ENCODE data around the gene ACAP2.
"Not testable (repeated sequence)": the region's sequence is repeated elsewhere in the genome, so short reads cannot be mapped to it uniquely, and the experiment has no call there.

The ACAP2 gene

DNA sequence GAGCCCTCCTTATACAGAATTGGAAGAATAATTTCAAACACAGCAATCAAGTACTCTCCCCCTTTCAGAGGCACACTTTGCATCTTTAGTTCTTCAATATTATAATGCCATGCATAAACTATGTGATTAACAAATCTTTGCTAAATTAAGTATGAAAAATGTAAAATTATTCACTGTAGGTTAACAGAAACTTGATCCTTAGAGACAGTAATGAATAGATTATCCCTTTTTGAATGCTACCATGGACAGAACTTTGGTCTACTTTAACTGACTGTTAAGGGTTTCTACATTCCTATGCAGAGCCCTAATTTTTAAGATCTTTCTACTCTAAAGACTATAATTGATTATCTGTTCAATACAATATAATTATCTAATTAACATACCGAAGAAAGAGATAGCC, 146.2 kb downstream of the ACAP2 start:
- no peak for ATAC-seq
- H3K4me3 Mint-ChIP-seq, result no peak overlapping the region
- H3K36me3 Mint-ChIP-seq, result peaks cover 46% of the 10 kb centered on the region
- H3K27ac Mint-ChIP-seq, result no peak overlapping the region
- no peaks in the 10 kb centered on the region for H3K27me3 Mint-ChIP-seq
- H3K9me3 Mint-ChIP-seq, result no peaks in the 10 kb centered on the region
- peaks cover 8% of the 10 kb centered on the region for H3K4me1 Mint-ChIP-seq

- Mint-ChIP-seq H3K4me1 (no peaks in the 10 kb centered on the region), H3K4me3 (no peak overlapping the region), H3K27me3 (no peaks in the 10 kb centered on the region), H3K27ac (no peak overlapping the region), H3K36me3 (peaks cover 48% of the 10 kb centered on the region), H3K9me3 (no peaks in the 10 kb centered on the region)
- ATAC-seq, result no peak
Measured at GRCh38 chr3:195291121-195291520, 151.7 kb downstream of the ACAP2 start.

DNA sequence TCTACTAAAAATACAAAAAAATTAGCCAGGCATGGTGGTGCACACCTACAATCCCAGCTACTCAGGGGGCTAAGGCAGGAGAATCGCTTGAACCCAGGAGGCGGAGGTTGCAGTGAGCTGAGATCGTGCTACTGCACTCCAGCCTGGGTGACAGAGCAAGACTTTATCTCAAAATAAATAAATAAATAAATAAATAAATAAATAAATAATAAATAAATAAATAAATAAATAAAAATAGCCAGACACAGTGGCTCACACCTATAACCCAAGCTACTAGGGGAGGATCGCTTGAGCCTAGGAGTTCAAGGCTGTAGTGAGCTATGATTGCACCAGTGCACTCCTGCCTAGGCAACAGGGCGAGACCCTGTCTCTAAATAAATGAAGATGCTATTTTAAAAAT, 152.2 kb downstream of the ACAP2 start:
- H3K4me3 Mint-ChIP-seq, H3K27me3 Mint-ChIP-seq, H3K4me1 Mint-ChIP-seq, ATAC-seq, H3K9me3 Mint-ChIP-seq, H3K27ac Mint-ChIP-seq: not testable (repeated sequence)
- peaks cover 48% of the 10 kb centered on the region for H3K36me3 Mint-ChIP-seq

DNA sequence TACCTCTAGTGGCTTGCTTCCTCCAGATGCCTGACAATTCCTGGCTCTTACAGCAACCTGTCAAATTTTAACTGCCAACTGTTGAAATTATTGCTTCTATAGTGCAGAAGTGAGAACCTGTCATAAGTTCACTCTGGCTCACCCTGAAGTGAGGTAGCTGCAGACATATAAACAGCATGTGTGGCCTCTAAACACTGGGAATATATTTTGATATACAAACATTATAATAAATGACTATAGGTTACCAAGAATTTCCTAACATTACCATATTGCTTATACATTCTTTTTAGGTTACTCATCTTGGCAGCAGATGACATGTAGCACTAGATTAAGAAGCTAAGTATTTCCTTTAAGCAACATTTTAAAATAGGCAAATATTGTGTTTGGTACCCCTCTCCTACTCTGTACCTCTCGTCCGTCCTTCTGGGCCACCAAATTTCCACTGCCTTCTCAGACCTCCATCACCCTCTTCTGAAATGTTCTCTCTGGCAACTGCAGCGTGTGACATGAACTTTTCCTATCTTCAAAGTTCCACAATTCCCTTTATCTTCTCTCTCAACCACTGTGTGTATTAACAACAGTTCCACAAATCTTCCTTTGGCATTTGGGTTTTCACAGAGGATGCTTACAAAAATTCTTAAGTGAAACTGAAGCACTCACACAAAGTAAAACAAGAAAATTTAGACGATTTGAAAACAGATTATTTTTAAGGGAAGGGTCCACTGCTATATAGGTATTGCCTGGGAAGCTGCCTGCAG, 156.5 kb downstream of the ACAP2 start:
- H3K27me3 Mint-ChIP-seq, result no peaks in the 10 kb centered on the region
- no peak overlapping the region for H3K27ac Mint-ChIP-seq
- peaks cover 39% of the 10 kb centered on the region for H3K36me3 Mint-ChIP-seq
- H3K4me3 Mint-ChIP-seq, result no peak overlapping the region
- no peak for ATAC-seq
- H3K9me3 Mint-ChIP-seq, result no peaks in the 10 kb centered on the region
- H3K4me1 Mint-ChIP-seq, result no peaks in the 10 kb centered on the region

DNA sequence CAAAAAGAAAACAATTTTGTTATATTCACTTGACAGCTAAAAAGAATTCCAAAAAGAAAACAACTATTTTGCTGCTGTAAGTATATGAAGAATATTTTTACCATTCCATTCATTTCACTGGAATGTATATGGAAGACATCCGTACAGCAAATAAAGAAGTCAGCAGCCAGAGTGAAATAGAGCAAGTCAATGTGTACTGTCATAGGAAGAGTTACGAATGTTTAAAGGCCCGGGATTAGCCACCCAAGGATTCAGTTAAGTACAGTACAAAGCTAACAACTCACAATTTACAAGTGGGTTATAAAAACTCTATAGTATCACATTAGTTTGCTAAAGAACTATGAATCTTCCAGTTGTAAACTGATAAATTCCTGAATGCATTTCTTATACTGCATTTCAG, 157.4 kb downstream of the ACAP2 start:
- no peaks in the 10 kb centered on the region for H3K27me3 Mint-ChIP-seq
- no peaks in the 10 kb centered on the region for H3K9me3 Mint-ChIP-seq
- no peaks in the 10 kb centered on the region for H3K4me1 Mint-ChIP-seq
- H3K4me3 Mint-ChIP-seq, result no peak overlapping the region
- peaks cover 39% of the 10 kb centered on the region for H3K36me3 Mint-ChIP-seq
- H3K27ac Mint-ChIP-seq, result no peak overlapping the region
- ATAC-seq, result no peak

DNA sequence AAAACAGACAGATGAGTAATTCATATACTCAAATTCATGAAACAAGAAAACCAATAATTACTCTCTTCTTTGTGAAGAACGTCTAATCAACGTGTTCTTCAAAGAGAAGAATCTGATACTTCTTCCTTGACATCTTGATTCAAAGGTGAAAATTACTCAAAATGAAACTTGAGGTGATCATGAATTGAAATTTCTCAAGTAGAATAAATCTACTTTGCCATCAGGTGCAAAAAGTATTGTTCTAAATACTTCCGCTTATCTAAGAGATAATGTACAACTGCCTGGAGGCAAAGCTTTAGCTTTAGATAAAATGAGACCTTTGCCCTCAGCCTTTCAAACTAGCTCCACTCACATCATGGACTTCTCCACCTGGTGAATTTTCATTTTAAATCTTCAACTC, 158.0 kb downstream of the ACAP2 start:
- Mint-ChIP-seq H3K36me3 (peaks cover 39% of the 10 kb centered on the region), H3K27me3 (no peaks in the 10 kb centered on the region), H3K9me3 (no peaks in the 10 kb centered on the region), H3K27ac (no peak overlapping the region), H3K4me1 (no peaks in the 10 kb centered on the region), H3K4me3 (no peak overlapping the region)
- no peak for ATAC-seq

DNA sequence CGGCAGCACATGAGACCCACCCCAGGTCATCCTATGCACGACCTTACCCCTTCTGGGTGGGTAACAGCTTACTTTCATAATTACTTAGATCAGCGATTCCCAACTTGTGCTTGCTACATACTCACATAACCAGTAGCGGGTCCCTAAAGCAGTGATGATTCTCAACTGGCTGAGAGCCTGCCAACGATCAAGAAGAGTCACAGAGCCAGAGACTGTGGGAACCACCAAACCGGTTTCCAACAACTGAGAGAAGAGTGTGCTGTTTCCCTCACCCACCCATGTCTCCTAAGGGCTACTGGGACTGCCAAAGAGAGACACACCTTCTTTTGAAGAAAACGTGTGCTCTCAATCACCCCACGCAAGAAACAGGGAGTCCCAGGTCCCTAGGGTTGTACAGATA, 159.9 kb downstream of the ACAP2 start:
- Mint-ChIP-seq H3K9me3 (no peaks in the 10 kb centered on the region), H3K36me3 (peaks cover 30% of the 10 kb centered on the region), H3K4me1 (no peaks in the 10 kb centered on the region), H3K27ac (peak overlapping the region; percentile 19), H3K27me3 (no peaks in the 10 kb centered on the region), H3K4me3 (no peak overlapping the region)
- ATAC-seq, result no peak

DNA sequence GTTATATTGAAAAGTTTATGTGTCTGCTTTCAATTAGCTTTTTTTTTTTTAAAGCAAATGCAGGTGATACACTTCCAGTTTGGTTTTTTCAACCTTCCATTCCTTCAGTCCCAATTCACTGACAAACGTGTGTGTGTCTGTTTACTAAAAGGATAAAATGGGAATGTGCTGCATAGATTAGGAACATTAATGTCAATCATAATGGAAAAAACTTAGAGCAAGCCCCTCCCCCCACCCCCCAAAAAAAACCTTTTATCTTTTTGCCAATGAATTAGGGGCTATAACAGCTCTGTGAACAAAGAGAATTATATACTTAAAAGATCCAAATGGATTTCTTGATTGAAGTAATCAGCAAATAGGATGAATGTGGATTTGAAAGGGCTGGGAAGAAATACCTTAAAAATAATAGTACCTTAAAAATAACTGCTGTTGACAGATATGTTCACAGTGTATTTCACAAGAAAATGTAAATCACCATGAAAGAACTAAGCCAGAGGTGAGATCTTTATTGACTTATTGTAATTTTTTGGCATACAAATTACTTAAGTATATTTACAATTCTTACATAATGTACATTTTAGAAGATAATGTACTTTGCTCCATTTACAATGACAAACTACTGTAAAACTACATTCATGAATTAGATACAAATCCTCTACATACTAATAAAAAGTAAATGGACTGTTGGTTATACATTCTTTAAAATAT, 168.4 kb downstream of the ACAP2 start:
- H3K4me1 Mint-ChIP-seq, result peaks cover 16% of the 10 kb centered on the region
- H3K27ac Mint-ChIP-seq, result no peak overlapping the region
- no peak for ATAC-seq
- H3K9me3 Mint-ChIP-seq, result no peaks in the 10 kb centered on the region
- H3K27me3 Mint-ChIP-seq, result no peaks in the 10 kb centered on the region
- H3K4me3 Mint-ChIP-seq, result no peak overlapping the region
- no peaks in the 10 kb centered on the region for H3K36me3 Mint-ChIP-seq

DNA sequence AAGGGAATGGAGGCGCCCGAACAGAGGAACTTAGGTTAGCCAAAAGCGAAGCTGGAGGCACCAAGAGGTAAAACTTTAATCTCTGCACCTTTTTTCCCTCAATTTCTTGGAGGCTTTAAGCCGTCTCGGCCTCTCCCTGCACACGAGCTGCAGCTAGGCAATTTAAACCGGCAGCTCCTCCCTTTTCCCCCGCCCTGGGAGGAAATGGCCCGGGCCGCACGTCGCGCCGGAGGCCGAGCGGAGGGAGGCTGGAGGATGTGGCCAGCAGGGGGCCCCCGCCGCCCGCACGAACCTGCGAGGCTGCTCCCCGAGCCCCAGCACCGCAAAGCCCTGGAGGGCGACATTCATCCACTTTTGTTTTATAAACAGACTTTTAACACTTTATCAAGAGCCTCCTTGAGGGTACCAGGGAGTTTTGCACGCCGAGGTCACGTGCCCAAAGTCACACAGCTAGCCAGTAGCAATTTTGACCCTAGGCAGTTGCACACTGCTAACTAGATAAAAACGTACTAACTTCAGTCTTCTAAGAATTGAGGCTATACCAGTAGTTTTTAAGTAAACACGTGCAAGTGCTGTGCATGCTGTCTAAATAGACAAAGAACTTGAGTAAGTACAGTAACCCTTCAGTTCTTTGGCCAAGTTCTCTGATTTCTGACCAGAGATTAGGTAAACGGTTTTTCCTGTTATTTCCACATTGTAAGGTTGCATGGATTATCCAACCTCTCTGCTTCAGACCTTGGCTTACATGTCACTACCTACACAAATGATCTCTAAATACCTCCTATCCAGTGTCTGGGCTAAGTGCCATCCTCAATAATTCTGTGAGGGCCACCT, 171.2 kb downstream of the ACAP2 start:
- peak; percentile 89 for ATAC-seq
- H3K4me3 Mint-ChIP-seq, result peak overlapping the region; percentile 93
- no peaks in the 10 kb centered on the region for H3K27me3 Mint-ChIP-seq
- no peaks in the 10 kb centered on the region for H3K9me3 Mint-ChIP-seq
- H3K4me1 Mint-ChIP-seq, result peaks cover 26% of the 10 kb centered on the region
- peaks cover 13% of the 10 kb centered on the region for H3K36me3 Mint-ChIP-seq
- H3K27ac Mint-ChIP-seq, result peak overlapping the region; percentile 80

GRCh38 chr3:195270817-195271409, 171.9 kb downstream of the ACAP2 start, which contains the start of gene XXYLT1:
Gene XXYLT1, minus strand, starts transcription at chr3:195271159. Its CDS starts 101 bp downstream, at chr3:195271058.
- peak; percentile 96 for ATAC-seq
- H3K9me3 Mint-ChIP-seq, result no peaks in the 10 kb centered on the region
- H3K27ac Mint-ChIP-seq, result peak within 1 kb of the TSS; percentile 80
- no peaks in the 10 kb centered on the region for H3K27me3 Mint-ChIP-seq
- peaks cover 13% of the 10 kb centered on the region for H3K36me3 Mint-ChIP-seq
- H3K4me1 Mint-ChIP-seq, result peaks cover 26% of the 10 kb centered on the region
- peak within 1 kb of the TSS; percentile 93 for H3K4me3 Mint-ChIP-seq

- Mint-ChIP-seq H3K27ac (peak overlapping the region; percentile 80), H3K27me3 (no peaks in the 10 kb centered on the region), H3K4me1 (peaks cover 26% of the 10 kb centered on the region), H3K4me3 (peak overlapping the region; percentile 74), H3K36me3 (peaks cover 19% of the 10 kb centered on the region), H3K9me3 (no peaks in the 10 kb centered on the region)
- ATAC-seq, result peak; percentile 34
Measured at GRCh38 chr3:195270079-195270816, 172.6 kb downstream of the ACAP2 start.

DNA sequence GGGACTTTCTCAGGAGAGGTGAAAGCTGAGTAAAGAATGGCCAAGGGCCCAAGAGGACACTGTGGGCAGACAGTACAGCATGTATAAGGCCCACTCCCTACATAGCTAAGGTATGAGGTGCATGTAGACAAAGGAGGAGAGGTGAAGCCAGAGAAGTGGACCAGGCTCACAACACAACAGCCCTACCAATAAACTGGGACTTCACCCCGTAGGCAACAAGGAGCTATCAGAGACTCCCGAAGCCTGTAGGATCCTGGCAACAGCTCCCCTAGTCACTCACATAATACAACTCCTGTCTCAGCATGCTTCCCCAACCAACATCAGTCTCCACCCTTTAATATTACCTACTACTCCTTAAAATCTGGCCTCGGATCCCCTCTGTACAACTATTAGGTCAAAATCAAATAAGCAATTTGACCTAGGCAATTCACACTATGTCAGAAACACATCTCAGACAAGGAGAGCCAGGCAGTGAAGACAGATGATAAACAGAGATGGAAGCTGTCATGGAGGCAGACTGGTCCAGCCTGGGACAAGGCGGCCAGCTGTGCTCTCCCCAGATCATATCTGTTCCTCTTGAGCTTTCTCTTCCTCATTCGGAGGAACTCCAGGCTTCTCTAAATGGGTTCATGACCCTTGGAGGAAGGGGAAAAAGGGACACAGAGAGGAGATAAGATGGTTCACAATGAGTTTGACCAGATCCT, 173.3 kb downstream of the ACAP2 start:
- no peaks in the 10 kb centered on the region for H3K27me3 Mint-ChIP-seq
- peak overlapping the region; percentile 80 for H3K27ac Mint-ChIP-seq
- peaks cover 27% of the 10 kb centered on the region for H3K4me1 Mint-ChIP-seq

DNA sequence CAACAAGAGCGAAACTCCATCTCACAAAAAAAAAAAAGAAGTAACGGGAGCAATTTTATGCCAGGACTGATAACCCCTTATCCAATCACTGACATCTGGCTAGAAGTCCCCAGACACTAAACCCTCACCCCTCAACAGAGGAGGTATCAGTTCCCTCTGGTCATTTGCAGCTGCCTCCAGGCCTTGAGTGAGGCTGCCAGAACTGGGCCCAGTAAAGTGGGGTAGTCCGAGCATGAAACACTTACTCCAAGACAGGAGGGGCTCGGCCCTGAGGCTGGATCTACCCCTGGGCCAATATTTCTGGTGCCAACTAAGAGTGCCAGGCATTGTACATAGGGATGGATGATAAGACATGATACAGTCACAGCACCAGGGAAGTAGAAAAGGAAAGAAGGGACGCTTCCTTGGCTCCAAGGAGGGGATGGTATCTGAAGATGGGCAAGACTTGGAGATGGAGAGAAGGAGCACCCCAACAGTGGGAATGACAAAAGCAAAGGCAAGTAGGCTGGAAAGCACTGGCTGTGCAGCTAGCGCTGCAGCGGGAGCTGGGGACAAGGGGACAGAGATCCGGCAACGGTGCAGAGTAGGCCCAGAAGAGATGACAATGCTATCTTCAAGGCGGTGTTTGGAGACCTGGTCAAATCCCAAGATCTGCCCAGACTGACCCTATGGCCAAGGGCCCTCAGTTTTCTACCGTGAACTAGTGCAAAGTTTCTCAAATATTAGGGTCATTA, 174.1 kb downstream of the ACAP2 start:
- ATAC-seq, result no peak
- Mint-ChIP-seq H3K4me1 (peaks cover 34% of the 10 kb centered on the region), H3K4me3 (peak overlapping the region; percentile 74), H3K36me3 (peaks cover 30% of the 10 kb centered on the region), H3K27ac (no peak overlapping the region), H3K27me3 (no peaks in the 10 kb centered on the region), H3K9me3 (no peaks in the 10 kb centered on the region)

More for the DNA sequence above, 173.3 kb downstream of the ACAP2 start:
- ATAC-seq, result no peak
- no peaks in the 10 kb centered on the region for H3K9me3 Mint-ChIP-seq
- peak overlapping the region; percentile 74 for H3K4me3 Mint-ChIP-seq
- peaks cover 22% of the 10 kb centered on the region for H3K36me3 Mint-ChIP-seq

All from stimulated activated memory B cell treated with anti-CD40 and anti-IgM and Interleukin-4, amounts not matched to agents 10 μg/mL and 1 μg/mL and 100 μg/mL, for 72 hours (primary cell).